ENCODE results near the gene RAB40B. TPM values are rescaled to one million over a fixed set of nuclear protein-coding genes. Genes with fewer than 3 reads are reported as not detected.

The RAB40B gene
- total and polyA plus RNA-seq, 2 experiments from 2014 or later: 20.0 to 27.8 TPM

DNA sequence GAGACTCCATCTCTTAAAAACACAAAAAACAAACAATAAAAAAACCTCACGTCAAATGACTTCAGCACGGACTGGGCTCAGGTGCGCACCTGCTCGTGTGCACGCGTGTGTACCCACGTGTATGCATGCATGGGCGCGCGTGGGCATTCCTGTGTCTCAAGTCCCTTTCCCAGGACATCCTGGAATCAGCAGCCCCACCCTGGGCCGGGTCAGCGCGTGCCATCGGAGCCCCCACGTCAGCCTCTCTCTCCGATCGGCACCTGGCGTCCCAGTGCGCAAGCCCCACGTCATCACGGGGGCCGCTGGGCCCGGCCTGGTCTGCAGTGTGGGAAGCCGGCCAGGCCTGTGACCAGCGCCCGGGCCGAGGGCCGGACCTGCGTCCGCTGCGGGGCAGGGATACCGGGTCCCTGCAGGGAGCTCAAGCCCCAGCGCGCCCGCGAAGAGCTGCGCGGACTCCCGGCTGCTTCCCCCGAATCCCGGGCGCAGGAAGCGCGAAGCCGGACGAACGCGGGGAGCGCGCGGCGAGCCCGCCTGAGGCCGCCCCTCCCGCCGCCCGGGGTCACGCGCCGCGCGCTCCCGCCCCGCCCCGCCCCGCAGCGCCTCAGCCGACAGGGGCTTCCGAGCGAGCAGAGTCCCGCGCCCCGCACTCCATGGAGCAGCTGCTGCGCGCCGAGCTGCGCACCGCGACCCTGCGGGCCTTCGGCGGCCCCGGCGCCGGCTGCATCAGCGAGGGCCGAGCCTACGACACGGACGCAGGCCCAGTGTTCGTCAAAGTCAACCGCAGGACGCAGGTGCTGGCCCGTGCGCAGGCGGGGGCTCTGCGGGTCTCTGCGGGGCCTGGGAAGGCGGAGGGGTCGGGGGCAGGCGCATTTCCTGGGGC, 36.7 kb upstream of the RAB40B start, which contains the start of gene FN3K:
Gene FN3K (plus strand): TSS at position 629 of the 880 bp plus-strand sequence. CDS start 22 bp downstream, at position 651.
- H3K4me2 ChIP-seq: peak within 1 kb of the TSS; percentile 80
- H3K27ac ChIP-seq: peak within 1 kb of the TSS; percentile 74
- peaks cover 18% of the 10 kb centered on the region for H3K79me2 ChIP-seq
- TF ChIP-seq EZH2 (IDR thresholded peaks at IDR 0.05; ENCODE audit: borderline replicate concordance): no peak
- no peak for TF ChIP-seq CTCF (IDR thresholded peaks at IDR 0.05; ENCODE audit: poor library complexity)
- TF ChIP-seq EZH2phosphoT487 (IDR thresholded peaks at IDR 0.05; ENCODE audit: low read depth, severe bottlenecking, unreplicated experiment): no peak
- peak within 1 kb of the TSS; percentile 69 for H2AFZ ChIP-seq
- H3K9me2 ChIP-seq (replicated peaks; ENCODE audit: insufficient read depth): no peaks in the 10 kb centered on the region
- H3K27me3 ChIP-seq: no peaks in the 10 kb centered on the region
- H3K4me3 ChIP-seq: peak within 1 kb of the TSS; percentile 68
- peaks cover 5% of the 10 kb centered on the region for H3K4me1 ChIP-seq (ENCODE audit: insufficient read depth)
- H3K36me3 ChIP-seq (replicated peaks; ENCODE audit: insufficient read depth, low read depth): no peaks in the 10 kb centered on the region
- WGBS (ENCODE audit: low lambda C conversion rate, missing lambda C conversion rate): 8% methylated on average over 71 of the region's 101 CpGs
- DNase-seq (ENCODE audit: low spot score): peak; percentile 81
- H4K20me1 ChIP-seq (ENCODE audit: insufficient read depth, poor library complexity, severe bottlenecking): no peaks in the 10 kb centered on the region
- no peaks in the 10 kb centered on the region for H3K9me3 ChIP-seq (ENCODE audit: low read depth)

- Histone ChIP-seq H3K4me1 (ENCODE audit: insufficient read depth) (no peaks in the 10 kb centered on the region), H3K9me2 (replicated peaks; ENCODE audit: insufficient read depth) (no peaks in the 10 kb centered on the region), H3K27me3 (no peaks in the 10 kb centered on the region), H3K4me2 (no peak overlapping the region), H2AFZ (no peak overlapping the region), H3K4me3 (no peak overlapping the region), H3K36me3 (replicated peaks; ENCODE audit: insufficient read depth, low read depth) (no peaks in the 10 kb centered on the region), H3K27ac (no peak overlapping the region), H4K20me1 (ENCODE audit: insufficient read depth, poor library complexity, severe bottlenecking) (no peaks in the 10 kb centered on the region), H3K79me2 (peaks cover 18% of the 10 kb centered on the region), H3K9me3 (ENCODE audit: low read depth) (no peaks in the 10 kb centered on the region)
- DNase-seq (ENCODE audit: low spot score): no peak
- TF ChIP-seq EZH2 (IDR thresholded peaks at IDR 0.05; ENCODE audit: borderline replicate concordance) (no peak), CTCF (IDR thresholded peaks at IDR 0.05; ENCODE audit: poor library complexity) (no peak), EZH2phosphoT487 (IDR thresholded peaks at IDR 0.05; ENCODE audit: low read depth, severe bottlenecking, unreplicated experiment) (no peak)
- WGBS (ENCODE audit: low lambda C conversion rate, missing lambda C conversion rate): 97% methylated on average over 13 of the region's 13 CpGs
These were observed 33.7 kb upstream of the RAB40B start for GRCh38 chr17:82732118-82732743.

GRCh38 chr17:82729479-82730260, 31.2 kb upstream of the RAB40B start:
- no peaks in the 10 kb centered on the region for H3K9me3 ChIP-seq (ENCODE audit: low read depth)
- H3K36me3 ChIP-seq (replicated peaks; ENCODE audit: insufficient read depth, low read depth): no peaks in the 10 kb centered on the region
- H2AFZ ChIP-seq: no peak overlapping the region
- no peak for DNase-seq (ENCODE audit: low spot score)
- H3K27ac ChIP-seq: no peak overlapping the region
- H3K4me1 ChIP-seq (ENCODE audit: insufficient read depth): no peaks in the 10 kb centered on the region
- WGBS (ENCODE audit: low lambda C conversion rate, missing lambda C conversion rate): 89% methylated on average over 44 of the region's 48 CpGs
- no peak overlapping the region for H3K4me3 ChIP-seq
- no peaks in the 10 kb centered on the region for H3K27me3 ChIP-seq
- H3K4me2 ChIP-seq: no peak overlapping the region
- no peaks in the 10 kb centered on the region for H4K20me1 ChIP-seq (ENCODE audit: insufficient read depth, poor library complexity, severe bottlenecking)
- no peak for TF ChIP-seq EZH2 (IDR thresholded peaks at IDR 0.05; ENCODE audit: borderline replicate concordance)
- no peak for TF ChIP-seq CTCF (IDR thresholded peaks at IDR 0.05; ENCODE audit: poor library complexity)
- no peak for TF ChIP-seq EZH2phosphoT487 (IDR thresholded peaks at IDR 0.05; ENCODE audit: low read depth, severe bottlenecking, unreplicated experiment)
- H3K9me2 ChIP-seq (replicated peaks; ENCODE audit: insufficient read depth): no peaks in the 10 kb centered on the region
- H3K79me2 ChIP-seq: peaks cover under 1% of the 10 kb centered on the region

Measured in hepatocyte (in vitro differentiated cells).